Liver (tissue), 9 donors: ENCODE measurements around the gene SKI. TPM values are rescaled to one million over a fixed set of nuclear protein-coding genes. Genes with fewer than 3 reads are reported as not detected.

Source experiments
- DNase-seq: peaks from one replicate; pipeline ENCODE4 v3.0.0-alpha.2; 2017; ENCODE audit warnings: low spot score
- H3K27ac ChIP-seq, 2 donors: one replicate each; pipeline ENCODE4 v1.7.0; 2013; ENCODE audit warnings: inconsistent platforms in 2 of 2, low read length in 2 of 2, control low read depth in 1 of 2, low read depth in 1 of 2, mild to moderate bottlenecking in 1 of 2
- H3K27me3 ChIP-seq, 4 donors: one replicate each; pipeline versions ENCODE4 v1.6.1 to v1.7.0; 2013; ENCODE audit warnings: low read length in 3 of 4, inconsistent platforms in 1 of 4, mild to moderate bottlenecking in 1 of 4, moderate library complexity in 1 of 4; ENCODE audit not compliant: control insufficient read depth in 4 of 4, insufficient read depth in 4 of 4
- H3K36me3 ChIP-seq, 4 donors: one replicate each; pipeline versions ENCODE4 v1.6.1 to v1.7.0; 2013; ENCODE audit warnings: low read length in 3 of 4, mild to moderate bottlenecking in 3 of 4, low read depth in 1 of 4, moderate library complexity in 1 of 4; ENCODE audit not compliant: control insufficient read depth in 4 of 4, insufficient read depth in 3 of 4
- H3K4me1 ChIP-seq, 4 donors: one replicate each; pipeline versions ENCODE4 v1.6.1 to v1.7.0; 2013; ENCODE audit warnings: low read length in 3 of 4, mild to moderate bottlenecking in 3 of 4, moderate library complexity in 1 of 4; ENCODE audit not compliant: control insufficient read depth in 4 of 4, insufficient read depth in 4 of 4
- H3K4me3 ChIP-seq, 3 donors: one replicate each; pipeline versions ENCODE4 v1.6.1 to v1.7.0; 2013; ENCODE audit warnings: low read length in 3 of 3, control low read depth in 1 of 3, low read depth in 1 of 3, mild to moderate bottlenecking in 1 of 3
- H3K9ac ChIP-seq, 2 donors: one replicate each; pipeline ENCODE4 v1.7.0; 2013; ENCODE audit warnings: low read length in 2 of 2, mild to moderate bottlenecking in 2 of 2, moderate library complexity in 2 of 2, control low read depth in 1 of 2, low read depth in 1 of 2
- H3K9me3 ChIP-seq, 4 donors: one replicate each; pipeline versions ENCODE4 v1.6.1 to v1.7.0; 2013; ENCODE audit warnings: low read length in 3 of 4; ENCODE audit not compliant: control insufficient read depth in 4 of 4
- EGR1 ChIP-seq, 2 donors: IDR thresholded peaks; 2 replicates each; pipeline ENCODE4 v1.6.1; 2016 to 2018; ENCODE audit warnings: antibody characterized with exemption in 2 of 2, low read depth in 2 of 2
- FOXA1 ChIP-seq: IDR thresholded peaks from 2 replicates; pipeline ENCODE4 v1.6.1; 2016; ENCODE audit warnings: antibody characterized with exemption
- GABPA ChIP-seq, 2 donors: IDR thresholded peaks in 1 of 2; conservative IDR thresholded peaks in 1 of 2; 2 replicates each; pipeline ENCODE4 v1.6.1; 2016; ENCODE audit warnings: antibody characterized with exemption in 2 of 2, mild to moderate bottlenecking in 1 of 2, moderate library complexity in 1 of 2
- HNF4G ChIP-seq: IDR thresholded peaks from 2 replicates; pipeline ENCODE4 v1.6.1; 2016; ENCODE audit warnings: antibody characterized with exemption
- JUND ChIP-seq, 2 donors: IDR thresholded peaks; 2 replicates each; pipeline ENCODE4 v1.6.1; 2016; ENCODE audit warnings: antibody characterized with exemption in 2 of 2
- MAX ChIP-seq: IDR thresholded peaks from 2 replicates; pipeline ENCODE4 v1.6.1; 2016; ENCODE audit warnings: antibody characterized with exemption
- NR2F2 ChIP-seq: IDR thresholded peaks from 2 replicates; pipeline ENCODE4 v1.6.1; 2016; ENCODE audit warnings: antibody characterized with exemption
- RAD21 ChIP-seq, 2 donors: IDR thresholded peaks; 2 replicates each; pipeline ENCODE4 v1.6.1; 2016; ENCODE audit warnings: antibody characterized with exemption in 2 of 2, mild to moderate bottlenecking in 2 of 2
- RXRA ChIP-seq, 2 donors: IDR thresholded peaks; 2 replicates each; pipeline ENCODE4 v1.6.1; 2017 to 2018; ENCODE audit warnings: antibody characterized with exemption in 2 of 2, mild to moderate bottlenecking in 1 of 2
- SP1 ChIP-seq: IDR thresholded peaks from 2 replicates; pipeline ENCODE4 v1.6.1; 2018; ENCODE audit warnings: antibody characterized with exemption, mild to moderate bottlenecking
- TAF1 ChIP-seq: conservative IDR thresholded peaks from 2 replicates; pipeline ENCODE4 v1.6.1; 2016; ENCODE audit warnings: antibody characterized with exemption, mild to moderate bottlenecking
- YY1 ChIP-seq: IDR thresholded peaks from 2 replicates; pipeline ENCODE4 v1.6.1; 2016; ENCODE audit warnings: antibody characterized with exemption, mild to moderate bottlenecking
- WGBS: extraction: QIAGEN DNeasy Blood & Tissue Kit; methylation state at CpG from one replicate; pipeline ENCODE4 v1.1.7; 2013; 5-methylcytosine and 5-hydroxymethylcytosine counted together
- polyA plus RNA-seq, 2 donors: library from polyadenylated mRNA; stranded (reverse) in 1 of 2; unstranded in 1 of 2; fragments of 200-250 nt in 1 of 2; fragments of >200 nt in 1 of 2; fragmentation: Nextera tagmentation in 1 of 2; extraction: Ambion mirVana in 1 of 2; gene quantifications; one replicate each; pipeline versions ENCODE4 v1.2.1 to v1.2.3, GENCODE V29; 2013 to 2015
- total RNA-seq, 2 donors: library from RNA; depleted of rRNA; stranded (reverse); fragments of >200 nt; gene quantifications; one replicate each; pipeline ENCODE4 v1.2.3, GENCODE V29; 2014
- TF ChIP-seq, protein P1 (sequence below): IDR thresholded peaks from 2 replicates; pipeline ENCODE4 v1.6.1; 2016; ENCODE audit warnings: antibody characterized with exemption, mild to moderate bottlenecking
- TF ChIP-seq, protein P2 (sequence below): IDR thresholded peaks from 2 replicates; pipeline ENCODE4 v1.6.1; 2016; ENCODE audit warnings: antibody characterized with exemption
- TF ChIP-seq, protein P3 (sequence below): IDR thresholded peaks from 2 replicates; pipeline ENCODE4 v1.6.1; 2016; ENCODE audit warnings: antibody characterized with exemption
- donor health status: healthy.
- donor health status: healthy.
- donor health status: healthy.
- donor health status: healthy.
- donor health status: healthy.

The SKI gene
- total and polyA plus RNA-seq, 4 donors, result 3.2 to 21.3 (median 19.5) TPM

GRCh38 chr1:2300004-2300771, 72.1 kb downstream of the SKI start:
- Histone ChIP-seq H3K27ac (peak overlapping the region; percentile 53 to 67), H3K27me3 (no peaks in the 10 kb centered on the region), H3K4me3 (peak overlapping the region in 1 of 3 donors; percentile 2), H3K9me3 (no peaks in the 10 kb centered on the region), H3K4me1 (peaks cover 9 to 48% (median 27%) of the 10 kb centered on the region in 4 donors), H3K36me3 (peaks cover 5 to 21% (median 13%) of the 10 kb centered on the region in 4 donors), H3K9ac (no peak overlapping the region)
- WGBS, result 72% methylated on average over 32 of the region's 32 CpGs
- DNase-seq, result no peak
- TF ChIP-seq NR2F2 (no peak), GABPA (IDR thresholded peaks at IDR 0.05 in 1 of 2, conservative IDR thresholded peaks at IDR 0.05 in 1 of 2) (no peak), RXRA (IDR thresholded peaks at IDR 0.05) (no peak), SP1 (no peak), JUND (IDR thresholded peaks at IDR 0.05) (no peak), YY1 (no peak), RAD21 (IDR thresholded peaks at IDR 0.05) (no peak), EGR1 (IDR thresholded peaks at IDR 0.05; ENCODE audit: low read depth in 2 of 2) (no peak), HNF4G (no peak), FOXA1 (no peak), TAF1 (no peak), MAX (no peak)
- TF ChIP-seq, protein P1, sequence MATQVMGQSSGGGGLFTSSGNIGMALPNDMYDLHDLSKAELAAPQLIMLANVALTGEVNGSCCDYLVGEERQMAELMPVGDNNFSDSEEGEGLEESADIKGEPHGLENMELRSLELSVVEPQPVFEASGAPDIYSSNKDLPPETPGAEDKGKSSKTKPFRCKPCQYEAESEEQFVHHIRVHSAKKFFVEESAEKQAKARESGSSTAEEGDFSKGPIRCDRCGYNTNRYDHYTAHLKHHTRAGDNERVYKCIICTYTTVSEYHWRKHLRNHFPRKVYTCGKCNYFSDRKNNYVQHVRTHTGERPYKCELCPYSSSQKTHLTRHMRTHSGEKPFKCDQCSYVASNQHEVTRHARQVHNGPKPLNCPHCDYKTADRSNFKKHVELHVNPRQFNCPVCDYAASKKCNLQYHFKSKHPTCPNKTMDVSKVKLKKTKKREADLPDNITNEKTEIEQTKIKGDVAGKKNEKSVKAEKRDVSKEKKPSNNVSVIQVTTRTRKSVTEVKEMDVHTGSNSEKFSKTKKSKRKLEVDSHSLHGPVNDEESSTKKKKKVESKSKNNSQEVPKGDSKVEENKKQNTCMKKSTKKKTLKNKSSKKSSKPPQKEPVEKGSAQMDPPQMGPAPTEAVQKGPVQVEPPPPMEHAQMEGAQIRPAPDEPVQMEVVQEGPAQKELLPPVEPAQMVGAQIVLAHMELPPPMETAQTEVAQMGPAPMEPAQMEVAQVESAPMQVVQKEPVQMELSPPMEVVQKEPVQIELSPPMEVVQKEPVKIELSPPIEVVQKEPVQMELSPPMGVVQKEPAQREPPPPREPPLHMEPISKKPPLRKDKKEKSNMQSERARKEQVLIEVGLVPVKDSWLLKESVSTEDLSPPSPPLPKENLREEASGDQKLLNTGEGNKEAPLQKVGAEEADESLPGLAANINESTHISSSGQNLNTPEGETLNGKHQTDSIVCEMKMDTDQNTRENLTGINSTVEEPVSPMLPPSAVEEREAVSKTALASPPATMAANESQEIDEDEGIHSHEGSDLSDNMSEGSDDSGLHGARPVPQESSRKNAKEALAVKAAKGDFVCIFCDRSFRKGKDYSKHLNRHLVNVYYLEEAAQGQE, result no peak
- TF ChIP-seq, protein P2, sequence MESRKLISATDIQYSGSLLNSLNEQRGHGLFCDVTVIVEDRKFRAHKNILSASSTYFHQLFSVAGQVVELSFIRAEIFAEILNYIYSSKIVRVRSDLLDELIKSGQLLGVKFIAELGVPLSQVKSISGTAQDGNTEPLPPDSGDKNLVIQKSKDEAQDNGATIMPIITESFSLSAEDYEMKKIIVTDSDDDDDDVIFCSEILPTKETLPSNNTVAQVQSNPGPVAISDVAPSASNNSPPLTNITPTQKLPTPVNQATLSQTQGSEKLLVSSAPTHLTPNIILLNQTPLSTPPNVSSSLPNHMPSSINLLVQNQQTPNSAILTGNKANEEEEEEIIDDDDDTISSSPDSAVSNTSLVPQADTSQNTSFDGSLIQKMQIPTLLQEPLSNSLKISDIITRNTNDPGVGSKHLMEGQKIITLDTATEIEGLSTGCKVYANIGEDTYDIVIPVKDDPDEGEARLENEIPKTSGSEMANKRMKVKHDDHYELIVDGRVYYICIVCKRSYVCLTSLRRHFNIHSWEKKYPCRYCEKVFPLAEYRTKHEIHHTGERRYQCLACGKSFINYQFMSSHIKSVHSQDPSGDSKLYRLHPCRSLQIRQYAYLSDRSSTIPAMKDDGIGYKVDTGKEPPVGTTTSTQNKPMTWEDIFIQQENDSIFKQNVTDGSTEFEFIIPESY, result no peak
- TF ChIP-seq, protein P3, sequence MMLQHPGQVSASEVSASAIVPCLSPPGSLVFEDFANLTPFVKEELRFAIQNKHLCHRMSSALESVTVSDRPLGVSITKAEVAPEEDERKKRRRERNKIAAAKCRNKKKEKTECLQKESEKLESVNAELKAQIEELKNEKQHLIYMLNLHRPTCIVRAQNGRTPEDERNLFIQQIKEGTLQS, result no peak

DNA sequence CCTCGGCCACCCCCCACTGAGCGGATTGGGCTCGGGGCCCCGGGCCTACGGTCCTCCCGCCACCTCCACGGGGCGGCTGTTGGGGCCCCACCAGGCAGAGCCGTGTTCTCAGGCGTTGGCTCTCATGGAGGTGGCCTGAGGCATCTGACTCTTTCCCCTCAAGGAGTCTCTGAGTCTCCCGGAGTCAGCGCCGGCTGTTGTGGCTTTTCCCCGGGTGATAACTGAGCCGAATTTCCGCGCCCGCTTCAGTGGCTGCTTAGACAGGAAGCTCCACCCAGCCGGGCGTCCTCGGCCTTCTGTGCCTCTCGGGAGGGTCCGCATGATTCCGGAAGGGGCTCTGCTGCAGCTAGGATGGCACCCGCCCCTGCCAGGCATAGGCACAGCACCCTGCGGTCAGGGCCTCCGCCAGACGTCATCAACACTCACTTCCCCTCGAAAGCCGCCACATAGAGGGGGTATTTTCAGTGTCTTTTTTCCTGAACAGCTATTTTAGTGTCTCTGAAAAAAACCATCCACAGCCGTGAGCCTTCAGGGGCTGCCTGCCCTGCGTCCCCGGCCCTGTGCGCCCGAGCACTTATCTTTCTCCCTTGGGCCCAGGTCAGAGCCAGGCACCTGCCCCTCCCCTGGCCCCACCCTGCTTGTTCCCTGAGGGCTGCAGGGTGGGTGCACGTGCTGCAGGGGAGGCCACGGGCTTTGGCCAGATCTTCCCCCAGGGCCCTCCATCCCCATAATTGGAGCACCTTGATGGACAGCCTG, 72.9 kb downstream of the SKI start:
- peaks cover 9 to 48% (median 27%) of the 10 kb centered on the region in 4 donors for H3K4me1 ChIP-seq
- H3K4me3 ChIP-seq, result peak overlapping the region in 1 of 3 donors; percentile 2
- DNase-seq, result no peak
- WGBS, result 65% methylated on average over 37 of the region's 37 CpGs
- no peaks in the 10 kb centered on the region for H3K9me3 ChIP-seq
- peaks cover 11 to 26% (median 16%) of the 10 kb centered on the region in 4 donors for H3K36me3 ChIP-seq
- H3K27ac ChIP-seq, result peak overlapping the region; percentile 48 to 67
- H3K9ac ChIP-seq, result peak overlapping the region in 1 of 2 donors; percentile 33
- H3K27me3 ChIP-seq, result no peaks in the 10 kb centered on the region
- TF ChIP-seq YY1 (no peak), RAD21 (IDR thresholded peaks at IDR 0.05) (peak in 1 of 2 donors; percentile 35), GABPA (IDR thresholded peaks at IDR 0.05 in 1 of 2, conservative IDR thresholded peaks at IDR 0.05 in 1 of 2) (no peak), NR2F2 (peak; percentile 68), SP1 (peak; percentile 23)
